ENCODE data around the gene MDK. TPM values are rescaled to one million over a fixed set of nuclear protein-coding genes. Genes with fewer than 3 reads are reported as not detected.
A peak's percentile ranks its signal among the peaks of the same experiment; 100 is the strongest.
"Not testable (repeated sequence)": the region's sequence is repeated elsewhere in the genome, so short reads cannot be mapped to it uniquely, and the experiment has no call there.

The MDK gene
- total RNA-seq, 1 experiment from 2014 or later, result 612 TPM

GRCh38 chr11:46379482-46380293 is 1.8 kb upstream of the MDK start:
- in situ Hi-C loops (cut with HindIII; ENCODE audit: low sequenced_read_pairs); DNase-seq (ENCODE audit: low spot score): not testable (repeated sequence)

- no peak for DNase-seq (ENCODE audit: low spot score)
- in situ Hi-C loops (cut with HindIII; ENCODE audit: low sequenced_read_pairs), result no loop called here
Observed at GRCh38 chr11:46380340-46381047, 975 bp upstream of the MDK start.

DNA sequence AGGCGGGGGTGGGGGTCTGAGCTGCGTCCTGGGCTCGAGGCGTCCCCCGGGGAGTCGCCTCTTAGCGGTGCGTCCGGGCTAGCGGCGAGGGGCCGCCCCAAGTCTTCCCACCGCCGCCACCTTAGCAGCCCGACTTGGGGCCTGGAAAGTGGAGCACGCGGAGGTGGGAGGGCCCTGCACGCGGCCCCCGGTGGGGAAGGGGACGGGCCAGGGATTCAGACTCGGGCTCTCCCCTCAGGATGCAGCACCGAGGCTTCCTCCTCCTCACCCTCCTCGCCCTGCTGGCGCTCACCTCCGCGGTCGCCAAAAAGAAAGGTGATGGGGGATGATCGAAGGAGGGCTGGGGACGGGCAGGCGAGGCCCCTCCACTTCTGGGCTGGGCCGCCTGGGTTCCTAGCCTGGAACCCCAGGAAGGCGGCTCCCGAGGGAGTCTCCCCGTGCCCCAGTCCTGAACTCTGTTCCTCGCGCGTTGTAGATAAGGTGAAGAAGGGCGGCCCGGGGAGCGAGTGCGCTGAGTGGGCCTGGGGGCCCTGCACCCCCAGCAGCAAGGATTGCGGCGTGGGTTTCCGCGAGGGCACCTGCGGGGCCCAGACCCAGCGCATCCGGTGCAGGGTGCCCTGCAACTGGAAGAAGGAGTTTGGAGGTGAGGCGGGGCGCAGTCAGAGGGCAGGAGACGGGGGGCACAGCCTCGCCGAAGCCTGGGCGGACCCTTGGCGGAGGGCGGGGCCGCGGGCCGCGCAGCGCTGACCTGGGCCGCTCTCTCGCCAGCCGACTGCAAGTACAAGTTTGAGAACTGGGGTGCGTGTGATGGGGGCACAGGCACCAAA is 563 bp downstream of the MDK start:
- DNase-seq (ENCODE audit: low spot score), result no peak
- in situ Hi-C loops (cut with HindIII; ENCODE audit: low sequenced_read_pairs), result no loop called here

- in situ Hi-C loops (cut with HindIII; ENCODE audit: low sequenced_read_pairs), result no loop called here
- peak; percentile 47 for DNase-seq (ENCODE audit: low spot score)
Observed at GRCh38 chr11:46382646-46383403, 1.4 kb downstream of the MDK start.

DNA sequence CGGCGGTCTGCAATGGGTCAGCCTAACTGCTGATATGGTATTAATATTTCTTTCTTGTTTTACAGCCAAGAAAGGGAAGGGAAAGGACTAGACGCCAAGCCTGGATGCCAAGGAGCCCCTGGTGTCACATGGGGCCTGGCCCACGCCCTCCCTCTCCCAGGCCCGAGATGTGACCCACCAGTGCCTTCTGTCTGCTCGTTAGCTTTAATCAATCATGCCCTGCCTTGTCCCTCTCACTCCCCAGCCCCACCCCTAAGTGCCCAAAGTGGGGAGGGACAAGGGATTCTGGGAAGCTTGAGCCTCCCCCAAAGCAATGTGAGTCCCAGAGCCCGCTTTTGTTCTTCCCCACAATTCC is 1.9 kb downstream of the MDK start:
- in situ Hi-C loops (cut with HindIII; ENCODE audit: low sequenced_read_pairs), result no loop called here
- no peak for DNase-seq (ENCODE audit: low spot score)

GRCh38 chr11:46383974-46384701 is 2.7 kb downstream of the MDK start:
- in situ Hi-C loops (cut with HindIII; ENCODE audit: low sequenced_read_pairs), result no loop called here
- DNase-seq (ENCODE audit: low spot score), result no peak

- DNase-seq (ENCODE audit: low spot score), result no peak
- in situ Hi-C loops (cut with HindIII; ENCODE audit: low sequenced_read_pairs), result no loop called here
Observed at GRCh38 chr11:46385169-46386004, 3.9 kb downstream of the MDK start.

DNA sequence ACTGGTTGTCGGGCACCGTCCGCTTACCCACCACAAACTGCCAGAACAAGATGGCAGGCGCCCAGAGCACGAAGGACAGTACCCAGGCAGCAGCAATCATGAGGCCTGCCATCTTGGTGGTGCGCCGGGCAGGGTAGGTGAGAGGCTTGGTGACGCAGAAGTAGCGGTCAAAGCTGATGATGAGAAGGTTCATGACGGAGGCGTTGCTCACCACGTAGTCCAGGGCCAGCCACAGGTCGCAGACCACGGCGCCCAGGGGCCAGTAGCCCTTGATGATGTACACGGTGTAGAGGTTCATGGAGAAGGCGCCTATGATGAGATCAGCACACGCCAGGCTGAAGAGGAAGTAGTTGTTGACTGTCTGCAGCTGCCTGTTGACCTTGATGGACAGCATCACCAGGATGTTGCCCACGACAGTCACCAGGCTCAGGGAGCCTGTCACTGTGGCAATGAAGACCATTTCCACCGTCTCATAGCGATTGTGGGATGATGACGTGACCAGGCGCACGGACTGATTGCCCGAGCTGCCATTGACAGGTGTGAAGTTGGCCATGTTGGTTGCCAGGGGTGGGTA is 4.6 kb downstream of the MDK start:
- in situ Hi-C loops (cut with HindIII; ENCODE audit: low sequenced_read_pairs), result no loop called here
- no peak for DNase-seq (ENCODE audit: low spot score)

- in situ Hi-C loops (cut with HindIII; ENCODE audit: low sequenced_read_pairs), result no loop called here
- DNase-seq (ENCODE audit: low spot score), result no peak
Observed at GRCh38 chr11:46386674-46387073, 5.2 kb downstream of the MDK start.

- no peak for DNase-seq (ENCODE audit: low spot score)
- in situ Hi-C loops (cut with HindIII; ENCODE audit: low sequenced_read_pairs), result no loop called here
Observed at GRCh38 chr11:46387456-46387855, 6.0 kb downstream of the MDK start.

GRCh38 chr11:46387919-46388618 is 6.6 kb downstream of the MDK start:
- in situ Hi-C loops (cut with HindIII; ENCODE audit: low sequenced_read_pairs), result no loop called here
- no peak for DNase-seq (ENCODE audit: low spot score)

DNA sequence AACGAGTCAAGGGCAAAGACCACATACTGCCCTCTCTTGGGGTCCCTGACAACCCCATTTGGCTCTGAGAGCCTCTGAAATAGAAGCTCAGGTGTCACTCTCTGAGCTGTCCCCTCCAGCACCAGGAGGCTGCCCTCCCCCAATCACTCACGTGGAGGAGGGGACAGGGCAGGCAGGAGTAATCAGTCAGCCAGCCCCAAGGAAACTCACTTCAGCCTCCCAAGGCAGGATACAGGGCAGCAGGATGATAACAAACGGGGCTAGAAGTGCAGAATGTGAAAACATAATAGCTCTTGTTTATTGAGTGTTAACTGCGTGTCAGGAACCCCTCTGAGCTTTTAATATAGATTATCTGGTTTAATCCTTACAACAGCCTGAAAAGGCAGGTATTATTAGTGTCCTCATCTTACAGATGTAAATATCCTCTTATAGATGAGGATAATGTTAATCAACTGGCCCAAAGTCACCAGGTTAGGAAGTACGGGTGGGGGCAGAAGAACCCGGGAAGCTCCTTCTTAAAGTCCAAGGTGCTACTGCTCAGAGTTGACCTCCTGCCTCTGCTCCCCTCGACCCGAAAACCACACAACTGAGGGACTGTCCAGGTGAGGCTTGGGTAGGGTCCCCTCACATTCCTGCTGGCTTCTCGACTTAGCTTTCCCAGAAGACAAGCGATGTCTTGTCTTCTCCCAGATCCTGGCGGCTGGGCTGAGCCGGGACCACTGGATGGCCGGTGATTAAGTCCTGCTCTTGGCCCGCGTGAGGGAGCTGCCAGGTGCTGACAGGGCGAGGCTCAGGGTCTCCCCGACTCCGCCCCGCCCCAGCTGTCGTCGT is 7.4 kb downstream of the MDK start:
- in situ Hi-C loops (cut with HindIII; ENCODE audit: low sequenced_read_pairs), result no loop called here
- DNase-seq (ENCODE audit: low spot score), result no peak

DNA sequence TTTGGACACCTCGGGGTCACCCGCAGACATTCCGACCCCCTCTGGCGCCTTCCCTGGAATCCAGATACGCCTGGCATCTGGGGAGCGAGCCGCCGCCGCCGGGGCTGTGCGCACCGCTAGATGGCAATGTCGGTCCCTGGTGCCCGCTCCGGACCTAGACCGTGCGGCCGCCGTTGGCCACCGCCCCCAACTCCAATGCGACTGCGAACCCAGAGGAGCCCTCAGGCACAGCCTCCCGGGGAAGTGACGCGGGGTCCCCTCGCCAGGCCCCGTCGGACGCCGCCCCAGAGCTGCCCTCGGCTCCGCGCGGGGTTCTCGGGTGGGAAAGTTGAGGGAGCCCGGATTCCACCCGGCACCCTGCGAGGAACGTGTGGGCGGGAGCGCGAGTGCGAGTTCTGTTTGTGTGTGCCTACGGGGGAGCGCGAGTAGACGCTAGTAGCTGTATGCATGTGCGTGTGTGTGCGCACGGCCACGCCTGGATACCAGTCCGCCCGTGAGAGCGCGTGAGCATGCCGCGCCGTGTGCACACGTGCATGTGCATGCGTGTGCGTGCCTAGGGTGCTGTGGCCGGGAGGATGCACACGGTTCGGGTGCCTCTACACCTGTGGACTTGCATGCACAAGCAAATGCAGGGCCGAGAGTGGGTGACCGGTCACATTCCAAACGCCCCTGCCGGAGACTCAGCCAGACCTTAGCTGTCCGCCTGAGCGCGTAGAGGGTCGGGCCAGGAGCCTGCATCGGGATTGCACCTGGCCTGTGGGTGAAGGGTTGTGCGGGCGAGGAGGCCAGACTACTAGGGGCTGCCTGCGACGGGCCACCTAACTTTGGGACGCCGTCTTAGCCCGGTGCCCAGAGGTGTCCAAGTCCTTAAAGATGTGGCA is 8.2 kb downstream of the MDK start:
- in situ Hi-C loops (cut with HindIII; ENCODE audit: low sequenced_read_pairs), result no loop called here

DNA sequence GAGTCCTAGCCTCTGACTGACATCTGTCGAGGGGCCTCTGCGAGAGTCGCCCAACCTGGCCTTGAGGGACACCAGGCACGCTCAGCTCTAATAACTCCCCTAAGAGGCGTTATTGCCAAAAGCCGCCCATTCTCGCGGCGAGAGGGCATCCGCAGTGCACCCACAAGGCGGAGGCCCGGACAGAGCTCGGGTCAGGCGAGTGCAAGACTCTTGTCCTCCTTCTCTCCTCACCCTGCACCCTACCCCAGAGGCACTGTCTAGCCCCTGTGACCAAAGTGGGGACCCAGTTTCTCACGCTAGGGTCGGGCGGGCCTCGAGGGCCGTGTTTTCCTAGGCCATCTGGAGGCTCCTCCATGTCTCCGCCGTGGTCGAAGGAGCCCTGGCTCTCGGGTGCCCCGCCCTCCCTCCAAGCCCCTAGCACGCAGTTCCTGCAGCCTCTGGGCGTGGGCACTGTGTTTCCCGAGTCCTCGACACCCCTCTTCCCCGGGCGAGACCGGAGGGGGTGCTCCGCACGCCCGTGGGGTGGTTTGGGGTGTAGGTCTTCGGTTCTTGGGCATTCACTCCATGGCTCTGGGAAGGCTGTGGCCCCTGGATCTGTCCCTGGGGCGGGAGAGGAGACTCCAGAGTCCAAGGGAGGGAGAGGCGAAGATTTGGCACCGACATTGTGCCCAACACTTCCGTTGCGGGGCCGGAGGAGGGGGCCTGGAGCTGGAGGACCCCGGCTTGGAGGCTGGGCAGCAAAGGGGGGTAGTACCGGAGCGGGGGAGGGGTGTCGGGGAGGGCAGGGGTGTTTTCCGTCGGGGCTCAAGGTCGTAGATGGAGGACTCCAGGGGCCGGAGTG is 9.1 kb downstream of the MDK start:
- no peak for DNase-seq (ENCODE audit: low spot score)
- in situ Hi-C loops (cut with HindIII; ENCODE audit: low sequenced_read_pairs), result no loop called here

More for the DNA sequence above, 8.2 kb downstream of the MDK start:
- peak; percentile 61 for DNase-seq (ENCODE audit: low spot score)
